Activated CD4-positive, alpha-beta memory T cell treated with anti-CD3 and anti-CD28 coated beads for 36 hours (primary cell): ENCODE results near the gene MRPL27. TPM values are rescaled to one million over a fixed set of nuclear protein-coding genes. Genes with fewer than 3 reads are reported as not detected.
"Not testable (repeated sequence)": the region's sequence is repeated elsewhere in the genome, so short reads cannot be mapped to it uniquely, and the experiment has no call there.

ENCODE experiments used
- CTCF ChIA-PET: fragments of 350-600 bp; sonication (Branson Sonifier 250); formaldehyde crosslinking; loops from one replicate; lab custom pipeline; 2021; ENCODE audit warnings: antibody characterized with exemption, inconsistent platforms; lab: Charles Lee
- POLR2A ChIA-PET: fragments of 350-600 bp; sonication (Branson Sonifier 250); formaldehyde crosslinking; loops from one replicate; lab custom pipeline; 2021; ENCODE audit warnings: antibody characterized with exemption; lab: Charles Lee
- DNase-seq: peaks from one replicate; pipeline ENCODE4 v3.0.0-alpha.2; 2020
- H3K27ac Mint-ChIP-seq: one replicate; pipeline ENCODE4 v1.8.0; 2021; ENCODE audit warnings: mixed read lengths
- H3K27me3 Mint-ChIP-seq: one replicate; pipeline ENCODE4 v1.8.0; 2021; ENCODE audit warnings: mixed read lengths
- H3K36me3 Mint-ChIP-seq: one replicate; pipeline ENCODE4 v1.8.0; 2021; ENCODE audit warnings: mixed read lengths
- H3K4me1 Mint-ChIP-seq: one replicate; pipeline ENCODE4 v1.8.0; 2021; ENCODE audit warnings: low read depth, mixed read lengths
- H3K4me3 Mint-ChIP-seq: one replicate; pipeline ENCODE4 v1.8.0; 2021; ENCODE audit warnings: mild to moderate bottlenecking, mixed read lengths
- H3K9me3 Mint-ChIP-seq: one replicate; pipeline ENCODE4 v1.8.0; 2021; ENCODE audit warnings: mixed read lengths
- intact Hi-C: fragments of 100-400 bp; cut with micrococcal nuclease; formaldehyde crosslinking; loops from one replicate; pipeline ENCODE4 v1.15.1; 2023
- total RNA-seq, 2 experiments: library from RNA; stranded (reverse); gene quantifications; one replicate each; pipeline ENCODE4 v1.2.3, GENCODE V29; 2021

MRPL27 gene
- total RNA-seq, 2 experiments from 2014 or later, result 53.9 to 64.5 TPM

DNA sequence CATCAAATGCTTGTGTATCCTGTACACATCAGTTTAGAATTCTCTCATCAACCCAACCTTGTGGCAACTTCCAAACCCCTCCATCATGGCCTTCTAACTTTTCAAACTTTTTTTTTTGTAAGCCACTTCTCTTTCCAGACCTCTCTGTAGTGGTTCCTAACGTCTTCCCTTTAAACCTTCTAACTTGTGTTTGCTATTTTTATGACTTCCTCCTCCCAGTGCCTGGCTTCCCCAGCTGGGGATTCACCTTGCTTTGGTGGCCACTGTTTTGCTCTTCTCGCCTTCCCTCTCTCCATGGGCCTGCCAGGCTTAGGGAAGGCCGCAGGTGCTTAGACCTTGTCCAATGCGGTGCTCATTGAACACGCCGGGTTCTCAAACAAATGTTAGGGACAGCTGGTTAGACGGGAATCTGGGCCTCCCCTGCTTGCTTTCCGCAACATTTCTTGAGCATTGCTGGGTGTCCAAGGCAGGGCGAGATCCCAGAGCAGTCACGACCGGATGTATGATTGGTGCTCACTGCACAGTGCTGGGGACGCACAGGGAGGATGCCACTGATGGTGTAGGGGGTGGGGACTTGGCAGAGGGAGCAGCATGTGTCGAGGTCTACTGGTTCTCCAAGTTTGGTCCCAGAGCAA is 28.1 kb downstream of the MRPL27 start:
- Mint-ChIP-seq H3K4me1 (peaks cover 38% of the 10 kb centered on the region), H3K27ac (peak overlapping the region; percentile 73), H3K9me3 (no peaks in the 10 kb centered on the region)

DNA sequence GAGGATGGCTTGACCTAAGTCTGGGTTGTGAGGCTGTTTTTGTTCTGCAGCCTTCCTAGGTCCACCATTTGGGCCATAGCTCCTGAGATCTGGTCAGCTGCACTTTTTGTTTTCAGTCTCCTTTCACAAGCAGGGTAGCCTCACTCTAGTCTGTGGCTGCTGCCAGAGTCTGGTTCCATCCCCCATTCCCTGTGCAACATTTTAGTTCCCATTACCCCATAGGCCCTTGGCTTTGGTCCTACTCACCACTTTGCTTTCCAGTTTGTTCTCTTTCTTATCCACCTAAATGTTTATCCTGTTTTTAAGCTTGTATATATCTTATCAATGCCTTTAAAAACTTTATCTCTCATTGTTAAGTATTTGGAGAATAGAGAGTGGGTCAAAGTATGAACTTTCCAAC is 33.6 kb downstream of the MRPL27 start:
- H3K4me1 Mint-ChIP-seq, result no peaks in the 10 kb centered on the region
- peaks cover 10% of the 10 kb centered on the region for H3K9me3 Mint-ChIP-seq
- no peak overlapping the region for H3K4me3 Mint-ChIP-seq
- DNase-seq, result no peak
- ChIA-PET POLR2A (no interaction called here), CTCF (interaction anchor here (1.5 kb wide), 1 partner anchor 139 kb away, joined by 4 read pairs; no protein-coding TSS in a partner anchor)
- no peak overlapping the region for H3K27ac Mint-ChIP-seq
- intact Hi-C loops, result no loop called here
- peaks cover 5% of the 10 kb centered on the region for H3K36me3 Mint-ChIP-seq
- H3K27me3 Mint-ChIP-seq, result peaks cover 3% of the 10 kb centered on the region

More for the DNA sequence above, 28.1 kb downstream of the MRPL27 start:
- Mint-ChIP-seq H3K36me3 (no peaks in the 10 kb centered on the region), H3K4me3 (peak overlapping the region; percentile 71), H3K27me3 (no peaks in the 10 kb centered on the region)
- CTCF ChIA-PET, result interaction anchor here (0.6 to 7.3 kb wide), 4 partner anchors 16 to 250 kb away, joined by 3 to 64 read pairs (median 4); no protein-coding TSS in a partner anchor
- peak; percentile 23 for DNase-seq
- intact Hi-C loops, result no loop called here
- POLR2A ChIA-PET, result interaction anchor here (2.0 kb wide), 1 partner anchor 36 kb away, joined by 10 read pairs; no protein-coding TSS in a partner anchor

DNA sequence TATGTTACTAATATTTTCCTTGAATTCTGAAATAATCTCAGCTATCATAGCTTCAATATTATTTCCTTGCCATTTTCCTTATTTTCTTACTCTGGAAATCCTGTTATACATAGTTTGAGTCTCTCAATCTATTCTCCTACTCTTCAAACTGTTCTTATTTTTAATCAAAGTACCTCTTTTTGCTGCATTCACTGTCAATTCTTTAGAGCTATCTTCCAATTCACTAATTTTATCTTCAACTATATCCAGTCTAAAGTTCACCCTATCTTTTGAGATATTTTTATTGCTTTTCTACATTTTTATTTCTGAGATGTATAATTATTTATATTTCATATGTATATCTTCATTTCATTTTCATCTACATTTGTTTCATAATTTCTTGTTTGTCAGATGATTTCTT is 34.3 kb downstream of the MRPL27 start:
- POLR2A ChIA-PET, result no interaction called here
- peaks cover 10% of the 10 kb centered on the region for H3K9me3 Mint-ChIP-seq
- no peak for DNase-seq
- intact Hi-C loops, result no loop called here
- peaks cover 5% of the 10 kb centered on the region for H3K27me3 Mint-ChIP-seq
- H3K4me3 Mint-ChIP-seq, result no peak overlapping the region
- H3K27ac Mint-ChIP-seq, result no peak overlapping the region
- H3K4me1 Mint-ChIP-seq, result peaks cover 4% of the 10 kb centered on the region
- peaks cover 5% of the 10 kb centered on the region for H3K36me3 Mint-ChIP-seq
- CTCF ChIA-PET, result interaction anchor here (0.6 to 1.5 kb wide), 4 partner anchors 23 to 169 kb away, joined by 3 to 7 read pairs (median 5); no protein-coding TSS in a partner anchor

DNA sequence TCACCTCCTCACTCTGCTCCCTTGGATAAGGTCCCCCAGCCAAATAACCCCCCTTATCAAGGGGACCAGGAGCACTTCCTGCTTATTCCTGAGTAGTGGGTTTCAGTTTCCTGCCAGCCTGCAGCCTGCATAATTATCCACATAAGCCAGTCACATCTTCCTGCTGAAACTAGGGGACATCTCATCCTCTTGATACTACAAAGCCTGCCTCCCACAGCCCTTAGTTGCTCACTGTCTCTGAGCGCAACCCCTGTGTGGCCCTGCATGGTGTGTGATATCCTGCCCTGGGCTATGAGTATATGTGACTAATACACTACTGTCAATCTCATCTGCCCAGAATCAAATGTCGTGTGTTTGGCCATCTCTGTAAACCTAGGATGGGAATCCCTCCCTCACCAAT is 35.0 kb downstream of the MRPL27 start:
- DNase-seq, result peak; percentile 52
- intact Hi-C loops, result no loop called here
- Mint-ChIP-seq H3K4me1 (peaks cover 9% of the 10 kb centered on the region), H3K27ac (no peak overlapping the region), H3K4me3 (no peak overlapping the region), H3K9me3 (peaks cover 10% of the 10 kb centered on the region), H3K27me3 (peaks cover 5% of the 10 kb centered on the region), H3K36me3 (peaks cover 5% of the 10 kb centered on the region)
- ChIA-PET CTCF (interaction anchor here (0.6 to 1.2 kb wide), 3 partner anchors 24 to 168 kb away, joined by 3 to 7 read pairs (median 6); no protein-coding TSS in a partner anchor), POLR2A (no interaction called here)

DNA sequence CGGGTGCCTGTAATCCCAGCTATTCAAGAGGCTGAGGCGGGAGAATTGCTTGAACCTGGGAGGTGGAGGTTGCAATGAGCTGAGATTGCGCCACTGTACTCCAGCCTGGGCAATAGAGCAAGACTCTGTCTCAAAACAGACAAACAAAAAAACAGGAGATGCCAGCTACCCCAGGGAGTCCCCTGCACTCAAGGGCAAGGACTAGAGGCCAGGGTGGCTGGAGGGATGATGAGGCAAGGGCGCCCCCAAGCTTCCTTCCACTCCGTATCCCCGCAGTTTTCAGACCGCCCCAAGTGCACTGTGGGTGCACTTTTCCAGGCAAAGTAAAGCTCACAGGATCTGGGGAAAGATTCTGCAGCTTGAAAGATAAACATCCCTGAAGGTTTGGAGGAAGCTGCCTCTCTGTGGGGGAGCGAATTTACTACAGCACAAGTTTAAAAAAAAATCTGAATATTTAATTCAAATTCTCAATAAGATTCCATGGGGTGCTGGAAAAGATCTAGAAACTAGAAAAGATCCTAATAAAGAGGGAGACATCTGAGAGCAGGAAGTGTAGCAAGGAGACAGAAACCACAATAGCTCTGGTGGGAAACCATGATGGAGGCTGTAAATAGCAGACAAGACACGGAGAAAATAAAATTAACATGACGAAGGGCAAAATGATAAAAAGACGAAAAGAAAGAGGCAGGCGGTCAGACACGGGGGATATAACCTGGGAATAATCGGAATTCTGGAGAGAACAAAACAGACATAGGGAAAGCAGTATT is 39.5 kb downstream of the MRPL27 start:
- H3K36me3 Mint-ChIP-seq, H3K27me3 Mint-ChIP-seq, H3K9me3 Mint-ChIP-seq, H3K27ac Mint-ChIP-seq: not testable (repeated sequence)
- DNase-seq, result peak; percentile 51
- intact Hi-C loops, result loop anchor here (1.0 to 5.0 kb wide), 3 partner anchors 61 to 133 kb away; partner anchors contain the start of gene TMEM92
- POLR2A ChIA-PET, result interaction anchor here (2.6 kb wide), 1 partner anchor 12 kb away, joined by 6 read pairs; the partner anchor contains the start of gene XYLT2
- Mint-ChIP-seq H3K4me3 (peak overlapping the region; percentile 5), H3K4me1 (peaks cover 17% of the 10 kb centered on the region)
- CTCF ChIA-PET, result interaction anchor here (1.0 to 2.0 kb wide), 3 partner anchors 29 to 164 kb away, joined by 5 to 6 read pairs (median 5); partner anchors contain the start of gene COL1A1

DNA sequence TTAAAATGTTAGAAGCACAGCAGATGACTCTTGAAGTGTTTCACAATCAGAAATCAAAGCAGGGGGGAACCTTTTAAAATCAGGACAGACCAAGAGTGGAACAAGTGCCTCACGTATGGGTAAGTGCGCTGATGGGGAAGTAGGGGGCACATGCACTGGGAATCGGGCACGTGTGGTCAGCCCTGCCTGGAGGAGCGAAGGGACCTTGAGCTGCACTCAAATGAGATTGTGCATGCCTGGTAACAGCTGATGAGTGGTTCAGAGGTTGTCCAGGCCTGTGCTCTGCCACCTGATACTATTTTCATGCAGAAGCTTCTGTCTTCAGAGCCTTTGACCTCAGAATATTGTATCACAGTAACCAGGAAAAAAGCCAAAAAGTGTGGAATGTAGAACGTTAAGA is 40.8 kb downstream of the MRPL27 start:
- Mint-ChIP-seq H3K36me3 (no peaks in the 10 kb centered on the region), H3K9me3 (no peaks in the 10 kb centered on the region), H3K27ac (peak overlapping the region; percentile 3), H3K27me3 (peaks cover 9% of the 10 kb centered on the region), H3K4me1 (peaks cover 17% of the 10 kb centered on the region), H3K4me3 (no peak overlapping the region)
- CTCF ChIA-PET, result interaction anchor here (1.0 to 2.0 kb wide), 4 partner anchors 23 to 162 kb away, joined by 4 to 6 read pairs (median 5); partner anchors contain the start of gene COL1A1
- intact Hi-C loops, result loop anchor here (5.0 kb wide), 2 partner anchors 60 to 120 kb away; partner anchors contain the start of gene TMEM92
- POLR2A ChIA-PET, result interaction anchor here (0.6 kb wide), 1 partner anchor 172 kb away, joined by 3 read pairs; no protein-coding TSS in a partner anchor
- DNase-seq, result no peak

DNA sequence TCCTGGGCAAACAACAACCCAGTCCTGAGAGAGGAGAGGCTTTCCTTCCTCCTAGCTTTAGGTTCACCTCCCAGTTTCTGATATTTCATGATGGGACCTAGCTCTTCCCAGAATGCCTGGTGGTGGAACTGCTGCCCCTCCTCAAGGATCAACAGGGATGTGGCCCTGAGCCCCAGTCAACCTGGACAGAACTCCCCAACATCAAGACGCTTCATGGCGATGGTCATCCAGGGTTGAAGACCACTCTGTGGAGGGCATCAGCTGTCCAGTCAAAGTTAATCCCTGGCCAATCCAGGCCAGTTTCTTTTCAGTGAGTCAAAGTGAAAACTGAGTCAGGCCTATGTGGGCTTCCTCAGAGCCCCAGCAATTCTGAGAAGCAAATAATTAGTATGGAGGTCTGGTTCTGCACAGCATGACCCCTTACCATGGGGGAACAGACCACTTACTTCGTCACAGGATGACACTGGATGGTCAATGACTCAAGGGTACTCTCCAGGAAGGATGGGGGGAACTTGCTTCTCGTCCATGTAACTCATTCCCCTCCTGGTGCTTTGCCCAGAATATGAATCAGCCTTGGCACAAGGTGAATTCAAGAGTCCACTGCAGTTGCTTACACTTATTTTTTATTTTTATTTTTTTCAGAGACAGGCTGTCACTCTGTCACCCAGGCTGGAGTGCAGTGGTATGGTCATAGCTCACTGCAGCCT is 41.7 kb downstream of the MRPL27 start:
- ChIA-PET CTCF (interaction anchor here (0.6 to 1.7 kb wide), 4 partner anchors 22 to 131 kb away, joined by 3 to 4 read pairs (median 4); no protein-coding TSS in a partner anchor), POLR2A (interaction anchor here (1.0 kb wide), 1 partner anchor 15 kb away, joined by 3 read pairs; the partner anchor contains the start of gene XYLT2)
- no peaks in the 10 kb centered on the region for H3K36me3 Mint-ChIP-seq
- H3K27ac Mint-ChIP-seq, result peak overlapping the region; percentile 74
- no peaks in the 10 kb centered on the region for H3K9me3 Mint-ChIP-seq
- intact Hi-C loops, result loop anchor here (1.0 to 5.0 kb wide), 3 partner anchors 20 to 119 kb away; partner anchors contain the start of gene TMEM92
- peak; percentile 63 for DNase-seq
- H3K4me1 Mint-ChIP-seq, result peaks cover 24% of the 10 kb centered on the region
- no peak overlapping the region for H3K4me3 Mint-ChIP-seq
- peaks cover 9% of the 10 kb centered on the region for H3K27me3 Mint-ChIP-seq

DNA sequence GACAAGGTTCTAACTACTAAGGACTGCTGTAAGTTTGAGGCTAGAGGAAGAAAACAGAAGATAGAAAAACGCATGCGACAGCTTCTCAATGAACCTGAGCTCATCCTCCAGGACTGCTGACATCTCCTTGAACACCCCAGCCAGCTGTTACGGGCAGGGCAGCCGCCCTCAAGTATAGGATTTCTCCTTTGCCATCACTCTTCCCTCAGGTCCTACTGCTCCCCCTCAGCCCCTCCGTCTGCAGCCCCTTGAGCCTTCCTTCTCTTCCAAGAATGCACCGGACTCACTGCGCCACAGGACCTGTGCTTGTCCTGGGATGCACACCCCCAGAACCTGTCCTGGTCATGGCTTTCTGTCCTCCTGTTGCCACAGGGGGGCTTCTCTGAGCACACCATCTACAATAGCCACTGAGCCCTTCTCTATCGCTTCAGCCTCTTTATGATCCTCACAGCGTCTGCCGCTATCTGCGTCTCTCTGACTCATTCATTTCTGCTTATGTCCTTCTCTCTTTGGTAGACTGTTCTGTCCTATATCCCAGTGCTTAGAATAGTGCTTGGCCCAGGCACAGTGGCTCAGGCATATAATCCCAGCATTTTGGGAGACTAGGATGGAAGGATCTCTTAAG is 42.7 kb downstream of the MRPL27 start:
- ChIA-PET CTCF (interaction anchor here (1.0 to 1.7 kb wide), 3 partner anchors 21 to 130 kb away, joined by 3 to 4 read pairs (median 4); no protein-coding TSS in a partner anchor), POLR2A (interaction anchor here (1.0 kb wide), 1 partner anchor 16 kb away, joined by 3 read pairs; the partner anchor contains the start of gene XYLT2)
- Mint-ChIP-seq H3K27me3 (peaks cover 9% of the 10 kb centered on the region), H3K9me3 (no peaks in the 10 kb centered on the region), H3K27ac (no peak overlapping the region), H3K4me1 (peaks cover 30% of the 10 kb centered on the region), H3K36me3 (no peaks in the 10 kb centered on the region), H3K4me3 (no peak overlapping the region)
- intact Hi-C loops, result loop anchor here (5.0 kb wide), 2 partner anchors 58 to 118 kb away; partner anchors contain the start of gene TMEM92
- no peak for DNase-seq

DNA sequence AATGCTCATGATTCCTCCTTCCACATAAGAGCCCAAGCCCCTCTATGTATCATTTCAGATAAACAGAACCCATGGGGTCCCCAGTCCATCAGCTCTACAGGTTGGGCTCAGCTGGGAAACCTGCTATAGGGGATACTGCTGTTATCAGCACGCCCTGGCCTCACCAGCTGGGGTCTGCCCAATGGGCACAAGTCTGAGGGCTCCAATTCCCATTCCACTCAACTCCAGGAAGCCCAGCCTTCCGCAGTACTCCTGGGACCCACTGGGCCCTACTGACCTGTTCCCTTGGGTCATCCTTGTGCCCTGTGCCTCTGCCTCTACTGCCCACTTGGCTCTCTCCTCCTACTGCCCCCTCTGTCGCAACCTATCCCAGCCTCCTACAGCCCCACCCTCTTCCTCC is 43.3 kb downstream of the MRPL27 start:
- peaks cover 30% of the 10 kb centered on the region for H3K4me1 Mint-ChIP-seq
- peaks cover 9% of the 10 kb centered on the region for H3K27me3 Mint-ChIP-seq
- H3K27ac Mint-ChIP-seq, result no peak overlapping the region
- ChIA-PET CTCF (interaction anchor here (0.7 to 1.3 kb wide), 2 partner anchors 33 to 68 kb away, joined by 3 to 4 read pairs; partner anchors contain the start of gene LRRC59), POLR2A (no interaction called here)
- DNase-seq, result no peak
- intact Hi-C loops, result loop anchor here (5.0 kb wide), 3 partner anchors 37 to 117 kb away; partner anchors contain the start of gene TMEM92
- H3K9me3 Mint-ChIP-seq, result no peaks in the 10 kb centered on the region
- H3K36me3 Mint-ChIP-seq, result no peaks in the 10 kb centered on the region
- no peak overlapping the region for H3K4me3 Mint-ChIP-seq

DNA sequence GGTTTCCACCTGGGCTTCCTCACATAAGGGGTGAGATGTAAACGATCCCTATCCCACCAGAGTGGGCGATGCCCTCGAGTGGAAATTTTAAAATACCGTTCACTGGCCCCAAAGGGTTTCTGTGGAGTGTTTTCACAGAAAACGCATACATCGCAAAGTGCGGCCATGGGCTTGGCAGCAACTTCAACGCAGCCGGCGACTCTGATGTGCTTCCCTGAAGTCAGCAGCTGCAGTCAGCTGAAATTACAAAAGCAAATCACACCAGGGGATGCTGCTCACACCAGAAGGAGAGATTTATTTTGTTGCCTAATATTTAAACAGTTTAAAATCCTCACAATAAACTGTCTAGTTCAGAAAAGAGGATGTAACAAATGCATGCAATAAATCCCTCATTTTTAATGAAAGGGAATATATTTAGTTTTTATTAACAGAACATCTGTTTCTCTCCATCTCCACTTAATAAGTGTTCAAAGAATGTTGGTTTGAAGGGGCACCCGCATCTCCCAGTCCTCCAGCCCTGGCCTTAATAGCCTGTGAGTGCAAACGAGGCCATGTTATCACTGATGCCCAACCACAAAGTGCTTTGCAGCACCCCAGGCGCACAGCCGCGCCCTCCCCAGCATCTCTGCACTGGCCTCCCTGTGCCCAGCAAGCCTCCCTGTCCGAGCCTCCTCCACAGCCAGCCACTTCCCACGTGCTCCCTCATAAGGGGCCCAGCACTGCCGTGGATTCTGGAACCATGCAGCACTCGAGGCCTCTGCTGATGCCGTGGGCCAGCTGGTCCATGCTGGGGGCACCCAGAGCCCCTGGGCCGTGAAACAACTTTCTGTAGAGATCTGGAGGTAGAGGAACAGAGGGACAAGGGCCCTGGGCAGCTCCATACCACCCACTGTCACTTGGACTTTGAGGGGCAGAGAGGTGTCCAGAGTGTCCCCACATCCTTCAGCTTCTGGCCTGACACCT is 44.3 kb downstream of the MRPL27 start:
- CTCF ChIA-PET, result interaction anchor here (1.3 kb wide), 1 partner anchor 34 kb away, joined by 4 read pairs; no protein-coding TSS in a partner anchor
- DNase-seq, result no peak

More for the DNA sequence above, 44.3 kb downstream of the MRPL27 start:
- POLR2A ChIA-PET, result no interaction called here
- Mint-ChIP-seq H3K4me3 (no peak overlapping the region), H3K4me1 (peaks cover 25% of the 10 kb centered on the region), H3K9me3 (no peaks in the 10 kb centered on the region), H3K36me3 (no peaks in the 10 kb centered on the region), H3K27me3 (peaks cover 8% of the 10 kb centered on the region), H3K27ac (no peak overlapping the region)
- intact Hi-C loops, result loop anchor here (5.0 kb wide), 1 partner anchor 36 kb away; no protein-coding TSS in a partner anchor
